GM19023 (cell line): Measurements from ENCODE around the gene ZFP2.
"Not testable (repeated sequence)": the region's sequence is repeated elsewhere in the genome, so short reads cannot be mapped to it uniquely, and the experiment has no call there.

Experiments used
- ATAC-seq: cut with Tn5 transposase; IDR thresholded peaks from one replicate; pipeline ENCODE4 v1.9.1; 2021; ENCODE audit warnings: mild to moderate bottlenecking, moderate library complexity; ENCODE audit not compliant: unreplicated experiment

The ZFP2 gene

GRCh38 chr5:178895615-178896571, at the start of gene ZFP2:
Gene ZFP2, plus strand, starts transcription at chr5:178895913. Its CDS starts 35,401 bp downstream, at chr5:178931314.
- ATAC-seq, result no peak

- no peak for ATAC-seq
These were observed 46.4 kb upstream of the ZFP2 start for GRCh38 chr5:178849316-178849715.

GRCh38 chr5:178851951-178852350, 43.8 kb upstream of the ZFP2 start:
- no peak for ATAC-seq

- ATAC-seq, result no peak
These were observed 41.4 kb upstream of the ZFP2 start for GRCh38 chr5:178854284-178854683.

GRCh38 chr5:178859625-178860521, 35.8 kb upstream of the ZFP2 start, which contains the start of gene ZNF354B:
Gene ZNF354B, plus strand, starts transcription at chr5:178859953. Its CDS starts 1,095 bp downstream, at chr5:178861048.
- peak; percentile 98 for ATAC-seq

- ATAC-seq, result peak; percentile 10
These were observed 35.1 kb upstream of the ZFP2 start for GRCh38 chr5:178860615-178861014.

GRCh38 chr5:178861627-178862026, 34.1 kb upstream of the ZFP2 start:
- ATAC-seq, result no peak

GRCh38 chr5:178866946-178867345, 28.8 kb upstream of the ZFP2 start:
- no peak for ATAC-seq

- no peak for ATAC-seq
These were observed 26.1 kb upstream of the ZFP2 start for GRCh38 chr5:178869577-178869976.

- ATAC-seq, result no peak
These were observed 25.3 kb upstream of the ZFP2 start for GRCh38 chr5:178870411-178870810.

- ATAC-seq, result no peak
These were observed 23.4 kb upstream of the ZFP2 start for GRCh38 chr5:178872302-178872701.

- not testable (repeated sequence) for ATAC-seq
These were observed 12.5 kb upstream of the ZFP2 start for GRCh38 chr5:178883115-178883694.

GRCh38 chr5:178883815-178884430, 11.8 kb upstream of the ZFP2 start:
- no peak for ATAC-seq

- no peak for ATAC-seq
These were observed 3.6 kb downstream of the ZFP2 start for GRCh38 chr5:178899289-178899688.

GRCh38 chr5:178902849-178903248, 7.1 kb downstream of the ZFP2 start:
- no peak for ATAC-seq

GRCh38 chr5:178931846-178932760, 36.4 kb downstream of the ZFP2 start:
- ATAC-seq, result no peak

- no peak for ATAC-seq
These were observed 45.1 kb downstream of the ZFP2 start, which contains the start of gene ZNF454 for GRCh38 chr5:178940569-178941360. Gene ZNF454, plus strand, starts transcription at chr5:178941198. Its CDS starts 1,594 bp downstream, at chr5:178942792.

GRCh38 chr5:178941361-178941760, 45.6 kb downstream of the ZFP2 start:
- no peak for ATAC-seq
